Natural killer cell (primary cell): ENCODE results near the gene DCAF8. TPM values are rescaled to one million over a fixed set of nuclear protein-coding genes. Genes with fewer than 3 reads are reported as not detected.

ENCODE experiments used
- ATAC-seq, 3 donors: fragments of 150-1000 bp in 2 of 3; fragments of 200-7000 bp in 1 of 3; cut with Tn5 transposase; 1 replicate in 1 of 3; 2 replicates in 2 of 3; pipeline ENCODE4 v1.10.0; 2021; ENCODE audit warnings: mild to moderate bottlenecking in 2 of 3, moderate library complexity in 2 of 3
- DNase-seq, 2 donors: peaks; one replicate each; pipeline versions ENCODE4 v3.0.0 to v3.0.0-alpha.2; 2013 to 2021; ENCODE audit warnings: mixed read lengths in 1 of 2
- H3K27ac ChIP-seq: one replicate; pipeline ENCODE4 v1.5.1; 2013; ENCODE audit warnings: mild to moderate bottlenecking, low read length
- H3K27me3 ChIP-seq: one replicate; pipeline ENCODE4 v1.6.1; 2013; ENCODE audit warnings: low read length; ENCODE audit not compliant: control insufficient read depth, insufficient read depth
- H3K36me3 ChIP-seq: one replicate; pipeline ENCODE4 v1.6.1; 2013; ENCODE audit warnings: low read length; ENCODE audit not compliant: control insufficient read depth, insufficient read depth
- H3K4me1 ChIP-seq: one replicate; pipeline ENCODE4 v1.6.1; 2013; ENCODE audit warnings: low read length; ENCODE audit not compliant: control insufficient read depth, insufficient read depth
- H3K4me3 ChIP-seq: one replicate; pipeline ENCODE4 v1.5.1; 2013; ENCODE audit warnings: low read length
- H3K9me3 ChIP-seq: one replicate; pipeline ENCODE4 v1.6.1; 2013; ENCODE audit warnings: low read length; ENCODE audit not compliant: control insufficient read depth, insufficient read depth
- H3K27ac Mint-ChIP-seq, 2 donors: one replicate each; pipeline ENCODE4 v1.8.0; 2022; ENCODE audit warnings: mild to moderate bottlenecking in 2 of 2, mixed read lengths in 2 of 2, moderate library complexity in 1 of 2
- H3K27me3 Mint-ChIP-seq, 2 donors: one replicate each; pipeline ENCODE4 v1.8.0; 2022; ENCODE audit warnings: low read depth in 2 of 2, mixed read lengths in 2 of 2
- H3K36me3 Mint-ChIP-seq: one replicate; pipeline ENCODE4 v1.8.0; 2022; ENCODE audit warnings: mixed read lengths
- H3K4me1 Mint-ChIP-seq, 2 donors: one replicate each; pipeline ENCODE4 v1.8.0; 2022; ENCODE audit warnings: mixed read lengths in 2 of 2
- H3K4me3 Mint-ChIP-seq: one replicate; pipeline ENCODE4 v1.8.0; 2022; ENCODE audit warnings: mild to moderate bottlenecking, moderate library complexity, mixed read lengths
- H3K9me3 Mint-ChIP-seq, 2 donors: one replicate each; pipeline ENCODE4 v1.8.0; 2022; ENCODE audit warnings: mixed read lengths in 2 of 2
- WGBS: methylation state at CpG from one replicate; pipeline ENCODE4 v1.1.7; 2013; ENCODE audit warnings: missing lambda C conversion rate; ENCODE audit not compliant: insufficient coverage; 5-methylcytosine and 5-hydroxymethylcytosine counted together
- intact Hi-C: fragments of 100-400 bp; cut with micrococcal nuclease; formaldehyde crosslinking; loops from one replicate; pipeline ENCODE4 v1.14.2; 2022
- total RNA-seq, 4 donors: library from RNA; stranded (reverse); fragments of 120-200 nt in 1 of 4; gene quantifications; one replicate each; pipeline versions ENCODE4 v1.2.3 to v1.2.4, GENCODE V29; 2013 to 2022
- TF ChIP-seq, protein P1 (sequence below): fragments of 200-600 bp; IDR thresholded peaks from one replicate; pipeline ENCODE4 v1.8.0; 2022; ENCODE audit warnings: antibody characterized with exemption

DCAF8 gene
- total RNA-seq, 3 donors from 2014 or later (not counting 1 experiment from before 2014, with no cell fraction given) = 189 to 201 (median 189) TPM

DNA sequence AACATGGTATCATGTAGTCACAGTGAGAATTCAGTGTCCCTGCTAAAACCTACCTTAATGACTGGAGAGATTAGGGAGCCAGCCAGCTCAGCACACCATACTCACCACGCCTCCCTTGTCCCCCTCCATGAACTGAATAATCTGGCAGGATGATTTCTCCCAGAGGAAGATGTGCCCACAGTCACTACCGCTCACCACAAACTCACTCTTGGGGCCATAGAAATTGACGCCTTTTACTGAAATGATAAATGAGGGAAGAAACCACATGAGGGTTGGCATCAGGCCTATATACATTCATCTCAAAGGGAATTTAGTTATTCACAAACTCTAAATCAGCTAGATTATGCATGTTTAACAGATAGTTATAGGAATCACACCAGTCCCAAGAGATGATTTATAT is 39.8 kb downstream of the DCAF8 start:
- Mint-ChIP-seq H3K4me3 (no peak overlapping the region), H3K9me3 (no peaks in the 10 kb centered on the region), H3K27me3 (no peaks in the 10 kb centered on the region), H3K27ac (no peak overlapping the region), H3K4me1 (no peaks in the 10 kb centered on the region), H3K36me3 (no peaks in the 10 kb centered on the region)
- WGBS = 89% methylated on average over 1 of the region's 3 CpGs
- H3K9me3 ChIP-seq = no peaks in the 10 kb centered on the region
- H3K4me3 ChIP-seq = no peak overlapping the region
- H3K27ac ChIP-seq = no peak overlapping the region
- intact Hi-C loops = no loop called here
- no peaks in the 10 kb centered on the region for H3K4me1 ChIP-seq
- no peak for ATAC-seq
- DNase-seq = no peak
- TF ChIP-seq, protein P1, sequence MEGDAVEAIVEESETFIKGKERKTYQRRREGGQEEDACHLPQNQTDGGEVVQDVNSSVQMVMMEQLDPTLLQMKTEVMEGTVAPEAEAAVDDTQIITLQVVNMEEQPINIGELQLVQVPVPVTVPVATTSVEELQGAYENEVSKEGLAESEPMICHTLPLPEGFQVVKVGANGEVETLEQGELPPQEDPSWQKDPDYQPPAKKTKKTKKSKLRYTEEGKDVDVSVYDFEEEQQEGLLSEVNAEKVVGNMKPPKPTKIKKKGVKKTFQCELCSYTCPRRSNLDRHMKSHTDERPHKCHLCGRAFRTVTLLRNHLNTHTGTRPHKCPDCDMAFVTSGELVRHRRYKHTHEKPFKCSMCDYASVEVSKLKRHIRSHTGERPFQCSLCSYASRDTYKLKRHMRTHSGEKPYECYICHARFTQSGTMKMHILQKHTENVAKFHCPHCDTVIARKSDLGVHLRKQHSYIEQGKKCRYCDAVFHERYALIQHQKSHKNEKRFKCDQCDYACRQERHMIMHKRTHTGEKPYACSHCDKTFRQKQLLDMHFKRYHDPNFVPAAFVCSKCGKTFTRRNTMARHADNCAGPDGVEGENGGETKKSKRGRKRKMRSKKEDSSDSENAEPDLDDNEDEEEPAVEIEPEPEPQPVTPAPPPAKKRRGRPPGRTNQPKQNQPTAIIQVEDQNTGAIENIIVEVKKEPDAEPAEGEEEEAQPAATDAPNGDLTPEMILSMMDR = no peak
- H3K27me3 ChIP-seq = no peaks in the 10 kb centered on the region
- H3K36me3 ChIP-seq = peaks cover 96% of the 10 kb centered on the region

DNA sequence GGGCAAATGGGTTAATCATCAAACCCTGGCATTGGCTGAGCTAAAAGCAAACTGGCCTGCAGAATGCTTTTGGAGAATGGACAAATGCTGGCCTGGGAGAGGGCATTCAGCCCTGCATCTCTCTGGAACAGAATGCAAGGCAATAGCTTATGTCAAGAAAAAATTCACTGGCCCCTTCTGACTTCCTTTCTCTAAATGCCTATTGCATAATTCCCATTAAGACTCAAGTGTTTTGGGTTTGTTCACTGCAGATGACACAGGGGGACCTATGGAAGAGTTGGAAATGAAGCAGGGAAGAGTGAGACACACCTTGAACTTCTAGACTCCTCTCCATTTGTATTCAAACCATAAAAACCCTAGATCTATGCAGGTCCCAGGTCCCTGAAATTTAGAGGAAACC is 41.3 kb downstream of the DCAF8 start:
- no peaks in the 10 kb centered on the region for H3K27me3 ChIP-seq
- no peaks in the 10 kb centered on the region for H3K36me3 Mint-ChIP-seq
- DNase-seq = no peak
- no peaks in the 10 kb centered on the region for H3K9me3 Mint-ChIP-seq
- no peaks in the 10 kb centered on the region for H3K4me1 Mint-ChIP-seq
- no peak overlapping the region for H3K27ac Mint-ChIP-seq
- H3K36me3 ChIP-seq = peaks cover 95% of the 10 kb centered on the region
- H3K4me3 Mint-ChIP-seq = no peak overlapping the region
- H3K27me3 Mint-ChIP-seq = no peaks in the 10 kb centered on the region
- H3K9me3 ChIP-seq = no peaks in the 10 kb centered on the region
- H3K27ac ChIP-seq = no peak overlapping the region
- no peak overlapping the region for H3K4me3 ChIP-seq
- no peaks in the 10 kb centered on the region for H3K4me1 ChIP-seq
- no peak for ATAC-seq
- intact Hi-C loops = no loop called here
- TF ChIP-seq, protein P1 = no peak

DNA sequence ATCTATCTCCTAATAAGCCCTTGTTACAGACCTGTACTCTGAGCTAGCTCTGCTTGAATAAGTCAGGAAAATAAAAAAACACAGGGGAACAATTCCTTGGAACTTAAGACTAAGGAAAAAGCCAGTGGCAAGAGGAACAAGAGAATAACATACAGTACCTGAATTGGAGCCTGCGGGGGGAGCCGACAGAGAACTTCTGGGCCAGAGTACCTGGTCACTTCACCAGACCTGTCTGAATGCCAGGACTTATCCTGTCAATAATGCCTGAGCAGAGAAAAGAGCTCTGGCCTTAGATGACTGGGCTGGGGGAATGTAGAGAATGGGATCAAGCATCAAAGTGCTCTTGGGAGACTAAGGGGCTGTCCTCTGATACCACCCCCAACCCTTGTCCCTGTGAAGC is 42.0 kb downstream of the DCAF8 start:
- Mint-ChIP-seq H3K4me3 (no peak overlapping the region), H3K9me3 (no peaks in the 10 kb centered on the region), H3K27ac (peak overlapping the region in 1 of 2 donors; percentile 12), H3K4me1 (no peaks in the 10 kb centered on the region), H3K27me3 (no peaks in the 10 kb centered on the region), H3K36me3 (peaks cover 8% of the 10 kb centered on the region)
- no peak for DNase-seq
- Histone ChIP-seq H3K9me3 (no peaks in the 10 kb centered on the region), H3K4me1 (no peaks in the 10 kb centered on the region), H3K4me3 (no peak overlapping the region), H3K27me3 (no peaks in the 10 kb centered on the region), H3K27ac (no peak overlapping the region), H3K36me3 (peaks cover 96% of the 10 kb centered on the region)
- no peak for ATAC-seq
- intact Hi-C loops = no loop called here
- TF ChIP-seq, protein P1 = no peak
- WGBS = 98% methylated on average over 2 of the region's 2 CpGs

DNA sequence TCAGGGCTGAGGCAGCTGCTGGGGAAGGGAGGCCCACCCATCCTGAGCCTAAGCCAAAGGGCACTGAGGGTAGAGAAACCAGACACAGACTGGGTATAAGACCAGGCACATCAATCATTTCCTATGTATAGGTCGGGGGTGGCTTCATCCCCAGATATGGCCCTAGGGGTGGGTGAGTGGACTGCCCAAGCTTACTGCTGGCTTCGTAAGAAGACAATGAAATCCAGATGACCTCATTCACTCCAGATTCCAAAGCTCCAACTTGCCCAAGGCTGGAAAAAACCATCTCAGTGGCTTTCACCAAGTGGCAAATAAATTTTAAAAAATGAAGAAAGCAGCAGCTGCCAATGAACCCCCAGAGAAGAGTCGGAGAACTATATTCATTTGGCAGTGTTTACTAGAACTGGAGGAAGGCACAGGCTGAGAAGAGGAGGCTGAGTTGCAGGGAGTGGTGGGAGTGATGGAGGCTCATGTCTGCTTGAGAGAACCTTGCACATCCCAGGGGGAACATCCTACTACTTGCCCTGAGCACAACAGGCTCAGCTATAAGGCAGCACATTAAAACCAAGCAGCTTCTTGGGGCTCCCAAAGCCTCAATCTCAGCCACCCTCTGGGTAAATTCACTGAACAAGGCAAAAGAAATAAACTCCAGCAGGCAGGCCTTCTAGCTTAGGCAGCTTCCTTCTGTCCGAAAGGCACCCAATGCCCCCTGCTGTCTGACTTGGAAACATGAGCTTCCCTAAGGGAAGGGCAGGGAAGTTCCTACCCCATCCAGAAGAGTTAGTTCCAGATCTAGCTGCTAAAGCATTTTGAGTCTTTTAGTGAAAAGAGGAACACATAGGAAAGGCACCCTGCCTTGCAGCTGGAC is 43.1 kb downstream of the DCAF8 start:
- Mint-ChIP-seq H3K4me1 (no peaks in the 10 kb centered on the region), H3K36me3 (peaks cover 10% of the 10 kb centered on the region), H3K27ac (peak overlapping the region in 1 of 2 donors; percentile 12), H3K4me3 (no peak overlapping the region), H3K27me3 (no peaks in the 10 kb centered on the region), H3K9me3 (no peaks in the 10 kb centered on the region)
- DNase-seq (peak in 1 of 2 donors; percentile 20), ATAC-seq (no peak)
- no peaks in the 10 kb centered on the region for H3K9me3 ChIP-seq
- no peak overlapping the region for H3K4me3 ChIP-seq
- no peak overlapping the region for H3K27ac ChIP-seq
- intact Hi-C loops = no loop called here
- no peaks in the 10 kb centered on the region for H3K27me3 ChIP-seq
- TF ChIP-seq, protein P1 = no peak
- H3K4me1 ChIP-seq = no peaks in the 10 kb centered on the region
- WGBS = 92% methylated on average over 4 of the region's 4 CpGs
- H3K36me3 ChIP-seq = peaks cover 94% of the 10 kb centered on the region
